ENCODE data around the gene CYSRT1. TPM values are rescaled to one million over a fixed set of nuclear protein-coding genes. Genes with fewer than 3 reads are reported as not detected.

The CYSRT1 gene
- total RNA-seq, 2 experiments from 2014 or later = 0.34 TPM; not detected in 1

DNA sequence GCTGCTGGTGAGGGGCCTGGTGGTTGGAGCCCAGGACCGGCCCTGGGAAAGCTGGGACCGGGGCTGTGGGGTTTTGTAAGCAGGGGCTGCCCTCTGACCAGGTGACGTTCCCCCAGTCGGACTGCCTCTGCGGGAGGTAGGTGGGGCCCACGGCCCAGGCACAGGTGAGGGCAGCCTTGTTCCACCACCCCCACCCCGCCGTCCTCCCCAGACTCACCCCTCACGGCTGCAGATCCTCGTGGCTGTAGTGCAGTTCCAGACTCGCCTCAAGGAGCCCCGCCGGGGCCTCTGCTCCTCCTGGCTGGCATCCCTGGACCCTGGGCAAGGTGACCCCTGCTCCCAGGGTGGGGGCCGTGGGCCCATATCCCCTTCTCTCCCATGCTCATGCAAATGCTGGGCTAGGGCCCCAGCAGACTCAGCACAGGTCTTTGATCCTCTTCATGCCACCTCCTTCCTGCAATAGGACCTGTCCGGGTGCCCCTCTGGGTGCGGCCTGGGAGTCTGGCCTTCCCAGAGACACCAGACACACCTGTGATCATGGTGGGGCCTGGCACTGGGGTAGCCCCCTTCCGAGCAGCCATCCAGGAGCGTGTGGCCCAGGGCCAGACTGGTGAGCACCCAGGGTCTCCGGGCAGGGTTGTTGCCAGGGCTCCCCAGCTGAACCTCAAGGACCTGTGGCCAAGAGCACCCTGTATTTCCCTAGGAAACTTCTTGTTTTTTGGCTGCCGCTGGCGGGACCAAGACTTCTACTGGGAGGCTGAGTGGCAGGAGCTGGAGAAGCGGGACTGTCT is 9.6 kb upstream of the CYSRT1 start:
- H3K36me3 Mint-ChIP-seq (ENCODE audit: low read depth) = no peaks in the 10 kb centered on the region
- ATAC-seq = no peak
- ChIA-PET POLR2A (interaction anchor here (0.7 to 7.1 kb wide), 3 partner anchors 8 to 27 kb away, joined by 3 to 44 read pairs (median 6); partner anchors contain the start of genes ANAPC2, NDOR1 and TMEM203), CTCF (interaction anchor here (0.9 kb wide), 1 partner anchor 21 kb away, joined by 3 read pairs; no protein-coding TSS in a partner anchor)
- intact Hi-C loops (cut with micrococcal nuclease) = no loop called here
- TF ChIP-seq, protein P1, sequence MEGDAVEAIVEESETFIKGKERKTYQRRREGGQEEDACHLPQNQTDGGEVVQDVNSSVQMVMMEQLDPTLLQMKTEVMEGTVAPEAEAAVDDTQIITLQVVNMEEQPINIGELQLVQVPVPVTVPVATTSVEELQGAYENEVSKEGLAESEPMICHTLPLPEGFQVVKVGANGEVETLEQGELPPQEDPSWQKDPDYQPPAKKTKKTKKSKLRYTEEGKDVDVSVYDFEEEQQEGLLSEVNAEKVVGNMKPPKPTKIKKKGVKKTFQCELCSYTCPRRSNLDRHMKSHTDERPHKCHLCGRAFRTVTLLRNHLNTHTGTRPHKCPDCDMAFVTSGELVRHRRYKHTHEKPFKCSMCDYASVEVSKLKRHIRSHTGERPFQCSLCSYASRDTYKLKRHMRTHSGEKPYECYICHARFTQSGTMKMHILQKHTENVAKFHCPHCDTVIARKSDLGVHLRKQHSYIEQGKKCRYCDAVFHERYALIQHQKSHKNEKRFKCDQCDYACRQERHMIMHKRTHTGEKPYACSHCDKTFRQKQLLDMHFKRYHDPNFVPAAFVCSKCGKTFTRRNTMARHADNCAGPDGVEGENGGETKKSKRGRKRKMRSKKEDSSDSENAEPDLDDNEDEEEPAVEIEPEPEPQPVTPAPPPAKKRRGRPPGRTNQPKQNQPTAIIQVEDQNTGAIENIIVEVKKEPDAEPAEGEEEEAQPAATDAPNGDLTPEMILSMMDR (IDR thresholded peaks at IDR 0.05) = no peak
- DNase-seq = no peak
- no peaks in the 10 kb centered on the region for H3K9me3 Mint-ChIP-seq
- H3K4me3 Mint-ChIP-seq = no peak overlapping the region
- H3K27ac Mint-ChIP-seq = no peak overlapping the region
- H3K27me3 Mint-ChIP-seq = no peaks in the 10 kb centered on the region
- H3K4me1 Mint-ChIP-seq (ENCODE audit: low read depth) = no peaks in the 10 kb centered on the region

DNA sequence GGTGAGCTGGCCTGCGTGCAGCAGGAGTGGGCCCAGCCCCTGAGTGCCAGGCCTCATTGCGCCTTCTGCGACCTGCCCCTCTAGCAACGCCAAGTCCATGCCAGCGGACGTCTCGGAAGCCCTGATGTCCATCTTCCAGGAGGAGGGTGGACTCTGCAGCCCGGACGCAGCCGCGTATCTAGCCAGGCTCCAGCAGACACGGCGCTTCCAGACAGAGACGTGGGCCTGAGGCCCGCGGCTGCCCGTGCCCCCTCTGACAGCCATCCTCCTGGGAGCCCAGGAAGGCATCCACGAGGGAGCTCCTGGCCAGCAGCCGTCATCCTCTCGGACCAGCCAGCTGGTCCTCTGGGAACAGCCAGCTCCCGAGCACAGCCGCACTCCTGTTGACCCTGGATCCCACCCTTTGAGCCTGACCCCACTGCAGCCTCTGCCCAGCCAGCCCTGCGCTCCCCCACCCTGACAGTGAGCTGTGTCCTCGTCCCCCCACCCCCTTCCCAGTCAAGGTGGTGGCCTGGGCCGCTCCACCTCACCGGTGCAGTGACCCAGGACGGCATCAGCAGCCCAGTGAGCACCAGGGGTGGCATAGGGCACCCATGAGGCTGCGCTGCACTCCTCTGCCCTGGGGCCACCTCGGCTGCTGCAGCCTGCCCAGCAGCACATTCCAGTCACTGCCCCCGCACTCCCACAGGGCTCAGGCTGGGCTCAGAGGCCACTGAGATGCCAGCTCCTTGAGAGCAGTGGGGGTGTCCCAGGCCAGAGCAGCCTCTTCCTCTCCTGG is 8.6 kb upstream of the CYSRT1 start:
- Mint-ChIP-seq H3K27ac (no peak overlapping the region), H3K36me3 (ENCODE audit: low read depth) (no peaks in the 10 kb centered on the region), H3K27me3 (no peaks in the 10 kb centered on the region), H3K9me3 (no peaks in the 10 kb centered on the region), H3K4me3 (no peak overlapping the region), H3K4me1 (ENCODE audit: low read depth) (peaks cover 2% of the 10 kb centered on the region)
- intact Hi-C loops (cut with micrococcal nuclease) = no loop called here
- DNase-seq (no peak), ATAC-seq (no peak)
- CTCF ChIA-PET = interaction anchor here (0.8 to 1.3 kb wide), 2 partner anchors 8 to 20 kb away, joined by 3 read pairs; no protein-coding TSS in a partner anchor
- TF ChIP-seq, protein P1 (IDR thresholded peaks at IDR 0.05) = no peak
- POLR2A ChIA-PET = interaction anchor here (0.7 to 7.1 kb wide), 3 partner anchors 11 to 87 kb away, joined by 3 to 44 read pairs (median 4); partner anchors contain the start of genes ANAPC2, NDOR1 and TMEM203

DNA sequence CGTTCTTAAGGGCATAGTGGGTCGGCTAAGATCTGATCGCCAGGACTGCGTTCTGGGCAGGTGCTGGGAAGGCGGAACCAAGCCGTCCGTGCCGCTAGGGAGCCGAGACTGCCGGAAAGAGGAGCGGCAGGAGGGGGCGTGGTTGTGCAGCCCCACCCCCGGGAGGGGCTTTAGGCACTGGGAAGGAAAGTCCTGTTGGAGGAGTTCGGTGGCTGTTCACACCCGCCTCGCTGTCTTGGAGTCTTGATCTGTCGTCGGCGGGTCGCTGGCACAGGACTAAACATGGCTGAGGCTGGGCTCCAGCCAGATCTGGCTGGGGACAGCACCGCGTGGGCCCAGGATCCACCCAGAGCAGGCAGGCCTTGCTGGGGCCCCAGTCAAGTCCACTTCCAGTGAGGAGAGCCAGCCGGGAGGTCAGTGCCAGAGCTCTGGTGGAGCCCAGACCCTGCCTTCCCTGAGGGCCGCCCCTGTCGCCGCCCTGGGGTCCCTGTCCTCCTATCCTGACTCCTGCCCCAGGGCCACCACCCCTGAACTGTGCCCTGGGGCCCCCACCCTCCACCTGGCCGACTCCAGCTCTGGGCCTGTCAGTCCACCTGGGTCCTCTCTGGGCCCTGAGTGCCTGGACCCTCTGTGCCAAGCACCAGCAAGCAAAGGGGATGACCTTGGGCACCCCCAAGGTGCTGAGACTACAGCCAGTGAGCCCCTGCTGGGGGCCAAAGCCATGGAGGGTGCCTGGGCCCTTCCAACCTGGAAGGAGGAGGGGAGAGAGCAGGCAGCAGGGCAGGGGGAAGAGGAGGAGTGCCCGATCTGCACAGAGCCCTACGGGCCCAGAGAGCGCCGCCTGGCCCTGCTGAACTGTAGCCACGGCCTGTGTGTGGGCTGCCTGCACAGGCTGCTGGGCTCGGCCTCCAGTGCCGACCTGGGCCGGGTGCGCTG is 7.4 kb upstream of the CYSRT1 start:
- POLR2A ChIA-PET = interaction anchor here (7.1 kb wide), 1 partner anchor 12 kb away, joined by 44 read pairs; the partner anchor contains the start of genes NDOR1 and TMEM203
- ATAC-seq = no peak
- TF ChIP-seq, protein P1 (IDR thresholded peaks at IDR 0.05) = no peak

DNA sequence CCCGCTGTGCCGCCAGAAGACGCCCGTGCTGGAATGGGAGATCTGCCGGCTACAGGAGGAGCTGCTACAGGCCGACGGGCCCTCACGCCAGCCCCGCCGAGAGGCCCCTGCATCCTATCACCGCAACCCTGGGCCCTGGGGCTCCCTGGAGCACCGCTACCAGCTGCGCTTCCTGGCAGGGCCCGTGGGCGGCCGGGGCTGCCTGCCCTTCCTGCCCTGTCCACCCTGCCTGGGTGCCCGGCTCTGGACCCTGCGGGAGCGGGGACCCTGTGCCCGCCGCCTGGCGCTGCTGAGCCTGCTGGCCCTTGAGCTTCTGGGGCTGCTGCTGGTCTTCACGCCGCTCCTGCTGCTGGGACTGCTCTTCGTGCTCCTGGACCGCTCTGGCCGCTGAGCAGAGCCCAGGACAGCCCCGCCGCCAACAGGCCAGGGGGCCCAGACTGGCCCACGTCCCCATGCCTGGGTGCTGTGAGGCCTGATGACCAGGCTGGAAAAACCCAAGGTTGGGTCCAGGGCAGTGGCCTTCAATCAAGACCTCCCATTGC is 6.7 kb upstream of the CYSRT1 start:
- Mint-ChIP-seq H3K9me3 (no peaks in the 10 kb centered on the region), H3K27me3 (no peaks in the 10 kb centered on the region), H3K4me1 (ENCODE audit: low read depth) (peaks cover 4% of the 10 kb centered on the region), H3K36me3 (ENCODE audit: low read depth) (no peaks in the 10 kb centered on the region), H3K27ac (no peak overlapping the region), H3K4me3 (no peak overlapping the region)
- CTCF ChIA-PET = interaction anchor here (0.9 kb wide), 1 partner anchor 29 kb away, joined by 3 read pairs; no protein-coding TSS in a partner anchor
- ATAC-seq = no peak
- intact Hi-C loops (cut with micrococcal nuclease) = no loop called here
- POLR2A ChIA-PET = interaction anchor here (2.8 to 7.1 kb wide), 2 partner anchors 8 to 12 kb away, joined by 9 to 44 read pairs; partner anchors contain the start of genes NDOR1 and TMEM203
- DNase-seq = no peak
- TF ChIP-seq, protein P1 (IDR thresholded peaks at IDR 0.05) = no peak

More for the DNA sequence above, 7.4 kb upstream of the CYSRT1 start:
- DNase-seq = no peak
- Mint-ChIP-seq H3K27me3 (no peaks in the 10 kb centered on the region), H3K4me1 (ENCODE audit: low read depth) (peaks cover 2% of the 10 kb centered on the region), H3K9me3 (no peaks in the 10 kb centered on the region), H3K27ac (no peak overlapping the region), H3K4me3 (no peak overlapping the region), H3K36me3 (ENCODE audit: low read depth) (no peaks in the 10 kb centered on the region)
- CTCF ChIA-PET = interaction anchor here (0.9 to 1.3 kb wide), 2 partner anchors 9 to 28 kb away, joined by 3 read pairs; no protein-coding TSS in a partner anchor
- intact Hi-C loops (cut with micrococcal nuclease) = no loop called here
